Uterus (tissue), 4 donors: ENCODE data around the gene IGFL4. TPM values are rescaled to one million over a fixed set of nuclear protein-coding genes. Genes with fewer than 3 reads are reported as not detected.

ENCODE experiments used
- DNase-seq, 2 donors: peaks; one replicate each; pipeline ENCODE4 v3.0.0-alpha.2; 2019 to 2020
- H3K27ac ChIP-seq, 2 donors: fragments of 200-600 bp; sonication (generic); 1 replicate in 1 of 2; 2 replicates in 1 of 2; pipeline ENCODE4 v1.5.1; 2016 to 2018
- H3K27me3 ChIP-seq, 2 donors: fragments of 200-600 bp; sonication (generic); one replicate each; pipeline ENCODE4 v1.5.1; 2018 to 2019; ENCODE audit warnings: control low read depth in 1 of 2
- H3K36me3 ChIP-seq, 2 donors: fragments of 200-600 bp; sonication (generic); one replicate each; pipeline ENCODE4 v1.5.1; 2019; ENCODE audit warnings: control low read depth in 1 of 2
- H3K4me1 ChIP-seq, 2 donors: fragments of 200-600 bp; sonication (generic); one replicate each; pipeline ENCODE4 v1.5.1; 2018 to 2019; ENCODE audit warnings: control low read depth in 1 of 2
- H3K4me3 ChIP-seq, 2 donors: fragments of 200-600 bp; sonication (generic); 1 replicate in 1 of 2; 2 replicates in 1 of 2; pipeline ENCODE4 v1.5.1; 2018 to 2019; ENCODE audit warnings: mild to moderate bottlenecking in 1 of 2
- H3K9me3 ChIP-seq, 2 donors: fragments of 200-600 bp; sonication (generic); one replicate each; pipeline ENCODE4 v1.5.1; 2019; ENCODE audit warnings: control low read depth in 1 of 2
- POLR2A ChIP-seq, 2 donors: fragments of 450-650 bp; IDR thresholded peaks; one replicate each; pipeline ENCODE4 v1.6.1; 2016; ENCODE audit warnings: antibody characterized with exemption in 2 of 2, mild to moderate bottlenecking in 1 of 2, moderate library complexity in 1 of 2
- intact Hi-C: fragments of 100-400 bp; cut with DNase I; formaldehyde crosslinking; loops from one replicate; pipeline ENCODE4 v1.15.1; 2023; ENCODE audit warnings: low total_unique reads
- total RNA-seq, 4 donors: library from RNA; depleted of rRNA in 3 of 4; stranded (reverse); fragments of >200 nt in 3 of 4; gene quantifications; one replicate each; pipeline versions ENCODE4 v1.1.0 to v1.2.4, GENCODE V29; 2014 to 2023
- TF ChIP-seq, protein P1 (sequence below), 4 experiments: fragments of 200-600 bp in 2 of 4; fragments of 450-650 bp in 2 of 4; sonication (generic) in 2 of 4; IDR thresholded peaks; one replicate each; pipeline ENCODE4 v1.5.1; 2016 to 2019; ENCODE audit warnings: antibody characterized with exemption in 4 of 4, mild to moderate bottlenecking in 2 of 4, moderate library complexity in 1 of 4
- donor health status: DM: yes; HTN: yes; CAD: no.

Gene IGFL4
- total RNA-seq, 4 donors from 2014 or later, result not detected

GRCh38 chr19:46031781-46032596 lies 8.8 kb downstream of the IGFL4 start:
- intact Hi-C loops, result no loop called here
- no peak overlapping the region for H3K4me3 ChIP-seq
- H3K9me3 ChIP-seq, result no peaks in the 10 kb centered on the region
- no peak for TF ChIP-seq POLR2A (IDR thresholded peaks at IDR 0.05)
- TF ChIP-seq, protein P1, sequence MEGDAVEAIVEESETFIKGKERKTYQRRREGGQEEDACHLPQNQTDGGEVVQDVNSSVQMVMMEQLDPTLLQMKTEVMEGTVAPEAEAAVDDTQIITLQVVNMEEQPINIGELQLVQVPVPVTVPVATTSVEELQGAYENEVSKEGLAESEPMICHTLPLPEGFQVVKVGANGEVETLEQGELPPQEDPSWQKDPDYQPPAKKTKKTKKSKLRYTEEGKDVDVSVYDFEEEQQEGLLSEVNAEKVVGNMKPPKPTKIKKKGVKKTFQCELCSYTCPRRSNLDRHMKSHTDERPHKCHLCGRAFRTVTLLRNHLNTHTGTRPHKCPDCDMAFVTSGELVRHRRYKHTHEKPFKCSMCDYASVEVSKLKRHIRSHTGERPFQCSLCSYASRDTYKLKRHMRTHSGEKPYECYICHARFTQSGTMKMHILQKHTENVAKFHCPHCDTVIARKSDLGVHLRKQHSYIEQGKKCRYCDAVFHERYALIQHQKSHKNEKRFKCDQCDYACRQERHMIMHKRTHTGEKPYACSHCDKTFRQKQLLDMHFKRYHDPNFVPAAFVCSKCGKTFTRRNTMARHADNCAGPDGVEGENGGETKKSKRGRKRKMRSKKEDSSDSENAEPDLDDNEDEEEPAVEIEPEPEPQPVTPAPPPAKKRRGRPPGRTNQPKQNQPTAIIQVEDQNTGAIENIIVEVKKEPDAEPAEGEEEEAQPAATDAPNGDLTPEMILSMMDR (IDR thresholded peaks at IDR 0.05), result no peak
- no peaks in the 10 kb centered on the region for H3K36me3 ChIP-seq
- no peaks in the 10 kb centered on the region for H3K27me3 ChIP-seq
- H3K27ac ChIP-seq, result no peak overlapping the region
- no peaks in the 10 kb centered on the region for H3K4me1 ChIP-seq
- no peak for DNase-seq

DNA sequence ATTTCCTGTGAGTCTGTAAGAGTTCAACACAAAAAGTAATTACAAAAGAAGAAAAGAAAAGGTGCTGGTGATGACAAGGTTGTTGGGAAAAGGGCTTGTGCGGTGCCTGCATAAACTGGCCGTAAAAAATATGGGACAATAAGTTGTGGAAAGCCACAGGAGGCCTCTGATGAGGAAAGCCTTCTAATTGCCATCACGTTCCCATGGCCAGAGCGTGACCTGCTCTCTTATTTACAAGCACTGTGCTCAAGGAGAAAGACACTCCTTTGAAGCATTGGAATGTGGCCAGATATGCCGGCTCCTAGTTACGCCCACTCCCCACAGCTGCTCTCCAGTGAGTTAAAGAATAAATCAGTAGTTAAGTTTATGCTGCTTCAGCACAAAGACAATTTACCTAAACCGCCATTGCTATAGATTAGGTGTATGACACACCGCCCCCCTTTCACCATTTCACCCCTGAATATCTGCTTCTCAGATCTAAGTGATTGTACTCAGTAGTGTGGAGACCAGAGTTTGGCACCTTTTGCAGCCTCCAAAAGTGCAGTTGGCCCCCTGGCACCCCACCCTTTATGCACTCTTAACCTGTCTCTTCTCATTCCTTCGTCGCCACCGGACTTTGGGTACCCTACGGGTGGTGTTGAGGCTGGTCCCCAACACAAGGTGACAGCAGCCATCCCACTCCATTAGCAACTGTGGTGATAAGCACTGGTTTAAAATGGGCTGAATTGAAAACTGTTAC lies 9.8 kb downstream of the IGFL4 start:
- H3K27ac ChIP-seq, result no peak overlapping the region
- TF ChIP-seq, protein P1 (IDR thresholded peaks at IDR 0.05), result no peak
- no peak for TF ChIP-seq POLR2A (IDR thresholded peaks at IDR 0.05)
- no peak for DNase-seq
- intact Hi-C loops, result no loop called here
- H3K9me3 ChIP-seq, result no peaks in the 10 kb centered on the region
- no peaks in the 10 kb centered on the region for H3K27me3 ChIP-seq
- H3K36me3 ChIP-seq, result no peaks in the 10 kb centered on the region
- H3K4me1 ChIP-seq, result no peaks in the 10 kb centered on the region
- no peak overlapping the region for H3K4me3 ChIP-seq

GRCh38 chr19:46025835-46026234 lies 15.0 kb downstream of the IGFL4 start:
- no peaks in the 10 kb centered on the region for H3K9me3 ChIP-seq
- H3K4me3 ChIP-seq, result no peak overlapping the region
- peaks cover 0 to 21% of the 10 kb centered on the region in 2 donors for H3K27me3 ChIP-seq
- intact Hi-C loops, result no loop called here
- no peaks in the 10 kb centered on the region for H3K4me1 ChIP-seq
- no peaks in the 10 kb centered on the region for H3K36me3 ChIP-seq
- no peak for DNase-seq
- H3K27ac ChIP-seq, result no peak overlapping the region
- TF ChIP-seq, protein P1 (IDR thresholded peaks at IDR 0.05), result no peak
- no peak for TF ChIP-seq POLR2A (IDR thresholded peaks at IDR 0.05)

DNA sequence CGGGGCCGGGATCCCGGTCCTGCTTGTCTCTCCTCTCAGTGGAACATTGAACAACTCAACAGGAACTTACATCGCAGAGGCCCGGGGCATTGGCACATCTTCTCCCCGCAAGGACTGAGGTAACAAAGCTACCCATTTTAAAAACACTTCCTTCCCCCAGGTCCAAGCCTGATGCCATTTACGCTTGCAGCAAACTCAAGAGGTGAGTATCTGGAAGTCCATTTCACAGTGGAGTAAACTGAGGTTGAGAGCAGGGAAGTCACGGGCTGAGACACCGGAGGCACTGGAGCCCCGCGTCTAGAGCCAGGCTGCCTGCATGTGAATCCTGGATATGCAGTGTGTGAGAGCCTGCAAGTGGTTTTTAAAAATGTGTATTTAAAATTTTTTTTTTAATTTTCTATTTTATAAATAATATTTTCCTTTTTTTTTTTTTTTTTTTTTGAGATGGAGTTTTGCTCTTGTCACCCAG lies 17.5 kb downstream of the IGFL4 start:
- DNase-seq, result no peak

More for the DNA sequence above, 17.5 kb downstream of the IGFL4 start:
- TF ChIP-seq POLR2A (IDR thresholded peaks at IDR 0.05), result no peak
- TF ChIP-seq, protein P1 (IDR thresholded peaks at IDR 0.05), result no peak
- no peak overlapping the region for H3K4me3 ChIP-seq
- no peaks in the 10 kb centered on the region for H3K9me3 ChIP-seq
- H3K27me3 ChIP-seq, result peaks cover 0 to 21% of the 10 kb centered on the region in 2 donors
- no peaks in the 10 kb centered on the region for H3K4me1 ChIP-seq
- intact Hi-C loops, result no loop called here
- no peak overlapping the region for H3K27ac ChIP-seq
- H3K36me3 ChIP-seq, result no peaks in the 10 kb centered on the region
